RWPE1 (cell line): Measurements from ENCODE around the gene SLC29A4.
A peak's percentile ranks its signal among the peaks of the same experiment; 100 is the strongest.
"Not testable (repeated sequence)": the region's sequence is repeated elsewhere in the genome, so short reads cannot be mapped to it uniquely, and the experiment has no call there.

Experiments
- CTCF ChIA-PET: fragments of 350-600 bp; sonication (Branson Sonifier 250); formaldehyde crosslinking; extraction: SDS; loops from one replicate; lab custom pipeline; 2021; lab: Yijun Ruan, JAX
- POLR2A ChIA-PET: fragments of 400-600 bp; formaldehyde crosslinking; extraction: SDS; loops from one replicate; lab custom pipeline; 2020; ENCODE audit warnings: antibody characterized with exemption; ENCODE audit not compliant: low non-redundant PET; lab: Yijun Ruan, JAX
- DNase-seq: peaks from one replicate; pipeline ENCODE4 v3.0.0; 2012; ENCODE audit warnings: low spot score
- H3K27ac ChIP-seq: fragments of 450-650 bp; 2 replicates; pipeline ENCODE4 v1.5.1; 2017
- CTCF ChIP-seq: fragments of 450-650 bp; conservative IDR thresholded peaks from 2 replicates; pipeline ENCODE4 v1.5.1; 2017; ENCODE audit warnings: low read depth, mild to moderate bottlenecking

SLC29A4 gene

GRCh38 chr7:5310822-5311405 lies 28.2 kb downstream of the SLC29A4 start:
- POLR2A ChIA-PET: no interaction called here
- CTCF ChIA-PET: no interaction called here

GRCh38 chr7:5312276-5313070 lies 29.7 kb downstream of the SLC29A4 start:
- POLR2A ChIA-PET, DNase-seq, CTCF ChIA-PET, H3K27ac ChIP-seq: not testable (repeated sequence)

More at GRCh38 chr7:5310822-5311405, 28.2 kb downstream of the SLC29A4 start:
- H3K27ac ChIP-seq: 0 out of 2 replicates have a peak overlapping the region, but pooled peaks have one; percentile 14
- TF ChIP-seq CTCF: no peak
- DNase-seq: no peak

GRCh38 chr7:5313076-5313885 lies 30.5 kb downstream of the SLC29A4 start:
- POLR2A ChIA-PET, CTCF ChIA-PET, H3K27ac ChIP-seq, DNase-seq: not testable (repeated sequence)

- DNase-seq: no peak
- POLR2A ChIA-PET: no interaction called here
- TF ChIP-seq CTCF: no peak
- CTCF ChIA-PET: no interaction called here
- peak overlapping the region; percentile 16; the same call in 1 of the 2 replicates for H3K27ac ChIP-seq
Measured at GRCh38 chr7:5314864-5315263, 32.1 kb downstream of the SLC29A4 start.

GRCh38 chr7:5315761-5316160 lies 33.0 kb downstream of the SLC29A4 start:
- TF ChIP-seq CTCF: no peak
- ChIA-PET CTCF (no interaction called here), POLR2A (no interaction called here)
- H3K27ac ChIP-seq: no peak overlapping the region
- no peak for DNase-seq

- DNase-seq, POLR2A ChIA-PET: not testable (repeated sequence)
- CTCF ChIA-PET: interaction anchor here (0.6 kb wide), 1 partner anchor 16 kb away, joined by 3 read pairs; no protein-coding TSS in a partner anchor
Measured at GRCh38 chr7:5318613-5319012, 35.9 kb downstream of the SLC29A4 start.

GRCh38 chr7:5320391-5320790 lies 37.6 kb downstream of the SLC29A4 start:
- POLR2A ChIA-PET: no interaction called here
- TF ChIP-seq CTCF: no peak
- no peak for DNase-seq
- H3K27ac ChIP-seq: no peak overlapping the region
- CTCF ChIA-PET: interaction anchor here (0.6 kb wide), 1 partner anchor 18 kb away, joined by 3 read pairs; no protein-coding TSS in a partner anchor

More at GRCh38 chr7:5318613-5319012, 35.9 kb downstream of the SLC29A4 start:
- H3K27ac ChIP-seq: not testable (repeated sequence)
